ENCODE measurements around the gene RUBCNL.
A peak's percentile ranks its signal among the peaks of the same experiment; 100 is the strongest.
"Not testable (repeated sequence)": the region's sequence is repeated elsewhere in the genome, so short reads cannot be mapped to it uniquely, and the experiment has no call there.

RUBCNL gene, protein sequence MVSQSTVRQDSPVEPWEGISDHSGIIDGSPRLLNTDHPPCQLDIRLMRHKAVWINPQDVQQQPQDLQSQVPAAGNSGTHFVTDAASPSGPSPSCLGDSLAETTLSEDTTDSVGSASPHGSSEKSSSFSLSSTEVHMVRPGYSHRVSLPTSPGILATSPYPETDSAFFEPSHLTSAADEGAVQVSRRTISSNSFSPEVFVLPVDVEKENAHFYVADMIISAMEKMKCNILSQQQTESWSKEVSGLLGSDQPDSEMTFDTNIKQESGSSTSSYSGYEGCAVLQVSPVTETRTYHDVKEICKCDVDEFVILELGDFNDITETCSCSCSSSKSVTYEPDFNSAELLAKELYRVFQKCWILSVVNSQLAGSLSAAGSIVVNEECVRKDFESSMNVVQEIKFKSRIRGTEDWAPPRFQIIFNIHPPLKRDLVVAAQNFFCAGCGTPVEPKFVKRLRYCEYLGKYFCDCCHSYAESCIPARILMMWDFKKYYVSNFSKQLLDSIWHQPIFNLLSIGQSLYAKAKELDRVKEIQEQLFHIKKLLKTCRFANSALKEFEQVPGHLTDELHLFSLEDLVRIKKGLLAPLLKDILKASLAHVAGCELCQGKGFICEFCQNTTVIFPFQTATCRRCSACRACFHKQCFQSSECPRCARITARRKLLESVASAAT

GRCh38 chr13:46387064-46387851 lies at the start of gene RUBCNL:
Gene RUBCNL (minus strand): TSS chr13:46387252. CDS start chr13:46372475, 14,777 bp downstream.
- DNase-seq = peak; percentile 38 to 56

- not testable (repeated sequence) for DNase-seq
Observed at GRCh38 chr13:46429558-46429957, 42.5 kb upstream of the RUBCNL start.

GRCh38 chr13:46405457-46405856 lies 18.4 kb upstream of the RUBCNL start:
- DNase-seq = no peak

DNA sequence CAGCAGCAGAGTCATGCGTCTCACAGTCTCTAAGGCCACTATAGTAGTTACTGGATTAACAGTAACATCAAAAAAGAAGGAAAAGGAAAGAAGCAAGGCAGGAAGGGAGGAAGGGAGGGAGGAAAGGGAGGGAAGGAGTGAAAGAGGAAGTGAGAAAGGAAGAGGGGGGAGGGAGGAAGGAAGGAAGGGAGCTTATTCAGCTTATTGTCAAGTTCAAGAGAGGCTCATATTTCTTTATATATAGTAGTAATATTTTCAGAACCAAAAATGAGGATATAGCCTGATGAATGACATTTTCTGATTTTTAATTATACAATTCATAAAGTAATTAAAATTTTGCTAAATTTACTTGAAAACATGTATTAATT lies 17.7 kb upstream of the RUBCNL start:
- no peak for DNase-seq

GRCh38 chr13:46403851-46404732 lies 17.0 kb upstream of the RUBCNL start:
- DNase-seq = no peak

- DNase-seq = no peak
Observed at GRCh38 chr13:46402178-46402577, 15.1 kb upstream of the RUBCNL start.

GRCh38 chr13:46401432-46401831 lies 14.4 kb upstream of the RUBCNL start:
- no peak for DNase-seq

DNA sequence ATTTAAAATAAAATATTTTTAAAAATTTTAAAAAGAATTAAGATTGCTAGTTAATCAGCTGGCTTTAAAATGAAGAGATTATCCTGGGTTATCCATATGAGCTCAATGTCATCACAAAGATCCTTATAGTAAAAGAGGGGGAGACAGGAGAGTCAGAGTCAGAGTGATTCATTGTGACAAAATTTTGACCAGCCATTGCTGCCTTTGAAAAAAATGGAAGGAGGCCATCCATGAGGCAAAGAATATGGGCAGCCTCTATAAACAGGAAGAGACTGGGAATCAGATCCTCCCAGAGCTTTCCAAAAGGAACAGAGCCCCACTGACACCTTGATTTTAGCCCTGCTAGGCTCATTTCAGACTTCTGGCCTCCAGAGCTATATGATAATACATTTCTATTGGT lies 9.3 kb upstream of the RUBCNL start:
- no peak for DNase-seq

DNA sequence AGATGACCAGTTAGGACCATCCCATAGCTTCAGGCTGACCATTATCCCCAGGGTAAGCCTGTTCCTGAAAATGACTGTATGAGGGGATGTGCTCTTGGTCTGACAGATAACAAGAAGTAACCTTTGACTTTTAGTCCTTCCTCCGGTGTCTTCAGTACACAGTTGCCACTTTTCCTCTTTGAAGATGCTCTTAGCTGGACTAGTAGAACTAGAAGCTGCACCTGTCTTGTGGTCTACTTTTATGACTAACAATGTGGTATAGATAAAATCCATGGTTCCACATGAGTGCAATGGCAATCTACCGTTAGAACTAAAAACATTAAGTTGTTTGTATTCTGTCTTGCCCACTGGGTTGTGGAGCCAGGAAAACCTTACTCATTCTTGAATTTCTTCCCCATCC lies 5.9 kb upstream of the RUBCNL start:
- DNase-seq = no peak

GRCh38 chr13:46389457-46390451 lies 2.7 kb upstream of the RUBCNL start:
- no peak for DNase-seq

- DNase-seq = no peak
Observed at GRCh38 chr13:46388846-46389245, 1.8 kb upstream of the RUBCNL start.

GRCh38 chr13:46388308-46388707 lies 1.3 kb upstream of the RUBCNL start:
- DNase-seq = no peak

DNA sequence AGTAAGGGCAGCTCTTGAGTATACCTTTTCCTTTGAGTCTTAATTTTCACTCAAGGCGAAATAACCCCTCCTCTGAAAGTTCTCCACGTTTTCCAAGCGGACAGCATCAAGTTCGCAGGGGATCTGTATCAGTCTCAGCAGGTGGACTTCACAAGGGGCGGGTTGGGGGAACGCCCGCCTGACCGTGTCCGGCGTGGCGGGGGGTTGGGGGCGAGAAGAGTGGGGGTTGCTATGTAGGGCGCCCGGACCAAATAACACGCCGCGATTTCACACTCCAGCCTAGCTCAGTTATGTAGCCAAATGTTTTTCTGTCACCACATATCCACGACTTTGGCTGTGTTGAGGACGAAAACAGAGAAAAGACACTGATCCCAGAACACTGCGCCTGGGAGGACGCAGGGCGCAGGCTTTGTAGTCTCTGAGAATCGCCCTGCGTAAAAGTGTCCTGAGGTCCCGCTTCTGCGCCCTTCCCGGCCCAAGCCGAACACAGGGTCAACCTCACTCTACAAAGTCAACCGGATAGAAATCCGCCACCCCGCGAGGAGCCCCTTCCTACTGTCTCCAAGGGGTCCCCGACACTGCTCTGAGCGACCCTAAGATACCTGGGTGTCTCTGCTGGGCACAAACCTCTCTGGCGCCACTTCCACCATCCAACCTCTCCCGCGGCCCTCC lies 524 bp downstream of the RUBCNL start:
- DNase-seq = no peak

GRCh38 chr13:46385946-46386345 lies 1.1 kb downstream of the RUBCNL start:
- DNase-seq = no peak

DNA sequence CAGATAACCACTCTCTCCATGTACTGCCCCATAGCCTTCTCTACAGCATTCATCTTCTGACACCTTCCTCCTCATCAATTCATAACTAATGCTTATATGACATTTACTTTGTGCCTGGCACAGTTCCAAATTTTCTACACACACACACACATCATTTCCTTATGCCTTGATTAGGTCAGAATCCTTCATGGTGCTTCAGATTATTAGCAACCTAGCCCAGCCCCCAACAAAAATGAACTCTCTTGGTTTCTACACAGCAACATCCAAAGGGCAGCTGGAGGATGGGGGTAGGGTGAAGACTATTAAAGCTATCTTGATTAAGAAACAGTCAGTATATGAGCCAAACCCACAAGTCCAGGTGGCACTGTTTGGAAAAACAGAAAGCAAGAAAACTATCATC lies 3.7 kb downstream of the RUBCNL start:
- no peak for DNase-seq

DNA sequence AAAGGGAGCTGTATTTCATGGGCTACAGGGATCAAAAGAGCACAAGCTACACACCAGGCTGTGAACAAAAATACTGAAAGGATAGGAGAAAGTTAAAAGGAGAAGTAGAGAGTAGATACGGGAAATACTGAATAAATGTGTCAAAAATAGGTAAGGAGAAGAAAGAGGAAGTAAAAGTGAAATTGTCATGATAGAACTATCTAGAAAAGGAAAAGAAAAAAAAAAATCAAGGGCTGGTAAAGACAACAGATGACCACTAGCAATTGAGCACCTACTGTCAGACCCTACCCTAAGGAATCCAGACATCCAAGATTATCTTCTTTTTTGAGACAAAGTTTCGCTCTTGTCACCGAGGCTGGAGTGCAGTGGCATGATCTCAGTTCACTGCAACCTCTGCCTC lies 4.8 kb downstream of the RUBCNL start:
- DNase-seq = no peak

DNA sequence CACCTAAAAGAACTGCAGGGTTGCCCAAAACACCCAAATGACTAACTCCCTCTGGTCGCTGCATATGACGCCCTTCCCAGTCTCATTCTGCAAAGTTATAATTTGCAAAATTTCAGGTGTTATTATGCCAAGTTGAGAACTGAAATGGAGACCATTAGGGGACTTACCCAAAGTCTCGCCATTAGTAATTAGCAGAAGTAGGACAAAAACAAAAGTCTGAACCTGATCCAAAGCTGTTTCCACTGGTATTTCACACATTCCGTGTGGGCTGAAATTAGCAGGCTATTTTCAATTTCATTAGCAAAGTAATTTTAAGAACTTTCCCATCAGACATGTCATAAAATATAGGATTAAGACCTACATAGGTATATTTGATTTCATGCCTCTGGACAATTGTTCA lies 6.8 kb downstream of the RUBCNL start:
- no peak for DNase-seq

- no peak for DNase-seq
Observed at GRCh38 chr13:46379611-46380010, 7.4 kb downstream of the RUBCNL start.

DNA sequence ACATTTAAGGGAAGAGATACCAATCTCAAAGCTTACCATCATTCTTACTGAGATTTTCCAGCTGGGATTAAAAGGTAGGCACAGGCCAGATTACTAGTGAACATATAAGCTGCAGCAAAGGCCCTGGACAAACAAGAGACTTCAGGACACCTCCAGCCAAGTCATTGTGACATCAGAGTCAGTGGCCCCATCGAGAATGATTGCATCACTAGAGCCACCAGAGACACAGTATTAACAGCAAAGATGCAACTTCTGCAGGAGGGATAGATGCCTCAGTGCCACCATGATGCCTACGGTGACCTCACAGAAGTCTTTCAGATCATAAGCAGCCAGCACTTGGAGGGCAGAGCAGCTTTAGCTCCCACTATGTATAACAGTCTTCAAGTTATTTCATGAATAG lies 8.6 kb downstream of the RUBCNL start:
- no peak for DNase-seq

DNA sequence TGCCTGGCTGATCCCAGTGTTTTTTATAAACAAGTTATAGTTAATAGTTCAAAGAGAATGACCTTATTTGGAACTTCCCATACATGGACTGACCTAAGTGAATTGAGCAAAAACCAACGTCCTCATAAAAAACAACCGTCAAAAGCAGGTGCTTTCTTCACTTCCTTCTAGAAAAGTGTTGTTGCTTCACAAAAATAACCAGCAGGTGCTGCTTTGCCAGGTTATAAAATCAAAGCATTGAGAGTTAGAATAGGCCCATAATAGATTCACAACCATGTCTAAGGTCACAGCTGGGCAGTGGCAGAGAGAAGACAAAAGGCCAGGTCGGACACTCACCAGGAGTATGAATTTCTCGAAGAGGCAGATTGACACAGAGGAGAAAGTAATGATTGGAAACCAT lies 9.5 kb downstream of the RUBCNL start:
- DNase-seq = no peak

DNA sequence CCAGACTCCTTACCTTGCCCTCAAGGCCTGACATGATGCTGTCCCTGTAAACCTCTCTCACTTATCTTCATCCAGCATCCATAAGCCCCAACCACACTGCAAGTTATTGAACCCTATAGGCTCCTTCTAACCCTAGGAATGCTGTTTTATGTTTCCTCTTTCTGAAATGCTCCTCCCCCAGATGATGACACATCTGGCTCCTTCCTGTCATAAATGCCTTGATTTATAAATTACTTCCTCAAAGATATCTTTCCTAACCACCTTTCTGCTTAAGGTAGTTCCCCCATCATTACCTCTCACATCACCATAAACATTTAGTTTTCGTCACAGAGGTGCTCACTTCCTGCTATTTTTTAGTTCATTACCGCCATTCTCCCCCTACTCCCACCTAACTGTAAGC lies 12.3 kb downstream of the RUBCNL start:
- DNase-seq = no peak

Measured in activated CD4-positive, alpha-beta T cell treated with anti-CD3 and anti-CD28 coated beads, Interleukin-2, amount 50 U/mL, for 48 hours (primary cell).